ENCODE results near the gene SRPX. TPM values are rescaled to one million over a fixed set of nuclear protein-coding genes. Genes with fewer than 3 reads are reported as not detected.

Gene SRPX
- total RNA-seq, 1 experiment from 2014 or later, result 2.2 TPM

DNA sequence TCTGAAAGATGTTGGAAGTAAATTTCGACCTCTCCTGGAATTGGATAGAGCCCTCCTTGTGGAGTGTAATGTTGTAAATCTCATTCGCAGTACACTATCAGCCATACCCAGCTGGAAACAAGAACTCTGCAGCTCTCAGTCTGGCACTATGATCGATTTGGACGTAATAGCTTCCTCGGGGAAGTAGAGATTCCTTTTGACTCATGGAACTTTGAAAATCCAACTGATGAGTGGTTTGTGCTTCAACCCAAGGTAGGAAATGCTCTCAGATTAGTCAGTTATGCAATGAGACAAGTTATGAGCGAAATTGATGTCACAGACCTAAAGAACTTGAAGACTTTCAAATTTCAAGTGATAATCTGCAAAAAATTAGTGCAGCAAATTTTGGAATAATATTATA, 110.4 kb downstream of the SRPX start:
- ChIA-PET POLR2A (no interaction called here), CTCF (no interaction called here)
- intact Hi-C loops (cut with micrococcal nuclease; ENCODE audit: unreplicated experiment), result no loop called here
- Histone ChIP-seq H3K9me3 (no peaks in the 10 kb centered on the region), H3K27me3 (replicated peaks; ENCODE audit: control insufficient read depth, insufficient read depth, low read length) (no peaks in the 10 kb centered on the region), H3K4me3 (ENCODE audit: low read depth, low read length) (no peak overlapping the region), H3K36me3 (ENCODE audit: control insufficient read depth, insufficient read depth, low read length) (no peaks in the 10 kb centered on the region), H3K4me1 (no peaks in the 10 kb centered on the region; the same call in 1 of the 2 replicates)
- H3K36me3 Mint-ChIP-seq (ENCODE audit: insufficient read depth, unreplicated experiment), result no peaks in the 10 kb centered on the region
- TF ChIP-seq, protein P1, sequence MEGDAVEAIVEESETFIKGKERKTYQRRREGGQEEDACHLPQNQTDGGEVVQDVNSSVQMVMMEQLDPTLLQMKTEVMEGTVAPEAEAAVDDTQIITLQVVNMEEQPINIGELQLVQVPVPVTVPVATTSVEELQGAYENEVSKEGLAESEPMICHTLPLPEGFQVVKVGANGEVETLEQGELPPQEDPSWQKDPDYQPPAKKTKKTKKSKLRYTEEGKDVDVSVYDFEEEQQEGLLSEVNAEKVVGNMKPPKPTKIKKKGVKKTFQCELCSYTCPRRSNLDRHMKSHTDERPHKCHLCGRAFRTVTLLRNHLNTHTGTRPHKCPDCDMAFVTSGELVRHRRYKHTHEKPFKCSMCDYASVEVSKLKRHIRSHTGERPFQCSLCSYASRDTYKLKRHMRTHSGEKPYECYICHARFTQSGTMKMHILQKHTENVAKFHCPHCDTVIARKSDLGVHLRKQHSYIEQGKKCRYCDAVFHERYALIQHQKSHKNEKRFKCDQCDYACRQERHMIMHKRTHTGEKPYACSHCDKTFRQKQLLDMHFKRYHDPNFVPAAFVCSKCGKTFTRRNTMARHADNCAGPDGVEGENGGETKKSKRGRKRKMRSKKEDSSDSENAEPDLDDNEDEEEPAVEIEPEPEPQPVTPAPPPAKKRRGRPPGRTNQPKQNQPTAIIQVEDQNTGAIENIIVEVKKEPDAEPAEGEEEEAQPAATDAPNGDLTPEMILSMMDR (IDR thresholded peaks at IDR 0.05; ENCODE audit: insufficient read depth in 1 of 2, low read depth in 1 of 2, low read length in 1 of 2, severe bottlenecking in 1 of 2, unreplicated experiment in 1 of 2), result no peak
- H3K4me1 Mint-ChIP-seq (ENCODE audit: low read depth, unreplicated experiment), result peaks cover 5% of the 10 kb centered on the region
- BruUV-seq (replicated peaks), result no TSS peak
- no peak overlapping the region for H3K4me3 Mint-ChIP-seq (ENCODE audit: unreplicated experiment)
- H3K27me3 Mint-ChIP-seq (ENCODE audit: insufficient read depth, unreplicated experiment), result no peaks in the 10 kb centered on the region
- no peak for DNase-seq
- H3K9me3 Mint-ChIP-seq (ENCODE audit: unreplicated experiment), result no peaks in the 10 kb centered on the region
- no peak overlapping the region for H3K27ac Mint-ChIP-seq (ENCODE audit: unreplicated experiment)

DNA sequence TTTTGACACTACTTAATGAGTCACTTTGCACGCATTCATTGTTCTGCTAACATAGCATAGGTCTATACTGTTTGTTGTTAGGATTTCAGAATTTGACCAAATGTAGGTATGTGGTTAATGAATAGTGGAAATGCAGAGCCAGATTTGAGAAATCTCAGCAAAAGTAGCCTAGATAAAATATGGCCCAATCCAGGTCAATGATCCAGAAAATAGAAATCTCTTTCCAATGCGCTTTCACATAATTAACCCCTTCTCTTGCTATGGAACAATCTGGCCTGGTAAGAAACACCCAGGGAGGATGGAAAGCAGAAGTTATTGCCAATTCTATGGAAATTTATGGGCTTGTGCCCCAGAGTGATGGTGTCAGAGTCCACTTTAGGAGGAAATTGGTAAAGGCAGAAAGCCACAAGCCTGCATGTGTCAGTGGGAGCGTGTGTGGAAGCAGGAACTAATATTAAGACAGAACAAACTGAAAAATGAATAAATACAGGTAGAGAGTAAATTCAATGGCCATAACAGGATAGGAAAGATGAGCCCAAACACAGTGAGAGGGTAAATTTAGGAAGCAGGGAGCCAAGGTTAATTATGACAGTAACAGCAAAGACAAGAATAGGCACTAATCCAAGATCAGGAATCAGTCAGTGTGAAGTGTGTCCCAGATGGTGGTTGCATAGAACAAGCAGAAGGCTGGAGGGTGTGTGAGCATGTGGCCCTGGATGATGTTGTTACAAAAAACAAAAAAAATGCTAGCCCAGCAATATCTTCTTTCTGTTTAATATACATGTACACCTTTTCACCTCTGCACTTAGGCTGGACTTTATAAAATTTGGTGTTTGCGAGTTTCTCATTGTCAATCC, 111.4 kb downstream of the SRPX start:
- intact Hi-C loops (cut with micrococcal nuclease; ENCODE audit: unreplicated experiment), result no loop called here
- TF ChIP-seq, protein P1 (IDR thresholded peaks at IDR 0.05; ENCODE audit: insufficient read depth in 1 of 2, low read depth in 1 of 2, low read length in 1 of 2, severe bottlenecking in 1 of 2, unreplicated experiment in 1 of 2), result no peak
- no peaks in the 10 kb centered on the region for H3K9me3 Mint-ChIP-seq (ENCODE audit: unreplicated experiment)
- H3K4me1 Mint-ChIP-seq (ENCODE audit: low read depth, unreplicated experiment), result peaks cover 5% of the 10 kb centered on the region
- H3K9me3 ChIP-seq, result no peaks in the 10 kb centered on the region
- CTCF ChIA-PET, result no interaction called here
- H3K27me3 ChIP-seq (replicated peaks; ENCODE audit: control insufficient read depth, insufficient read depth, low read length), result no peaks in the 10 kb centered on the region
- H3K36me3 Mint-ChIP-seq (ENCODE audit: insufficient read depth, unreplicated experiment), result no peaks in the 10 kb centered on the region
- POLR2A ChIA-PET, result no interaction called here
- H3K27ac Mint-ChIP-seq (ENCODE audit: unreplicated experiment), result no peak overlapping the region
- H3K36me3 ChIP-seq (ENCODE audit: control insufficient read depth, insufficient read depth, low read length), result no peaks in the 10 kb centered on the region
- no peak overlapping the region for H3K4me3 Mint-ChIP-seq (ENCODE audit: unreplicated experiment)
- H3K27me3 Mint-ChIP-seq (ENCODE audit: insufficient read depth, unreplicated experiment), result no peaks in the 10 kb centered on the region
- DNase-seq, result no peak
- no TSS peak for BruUV-seq (replicated peaks)
- no peak overlapping the region for H3K4me3 ChIP-seq (ENCODE audit: low read depth, low read length)
- no peaks in the 10 kb centered on the region; the same call in 1 of the 2 replicates for H3K4me1 ChIP-seq

DNA sequence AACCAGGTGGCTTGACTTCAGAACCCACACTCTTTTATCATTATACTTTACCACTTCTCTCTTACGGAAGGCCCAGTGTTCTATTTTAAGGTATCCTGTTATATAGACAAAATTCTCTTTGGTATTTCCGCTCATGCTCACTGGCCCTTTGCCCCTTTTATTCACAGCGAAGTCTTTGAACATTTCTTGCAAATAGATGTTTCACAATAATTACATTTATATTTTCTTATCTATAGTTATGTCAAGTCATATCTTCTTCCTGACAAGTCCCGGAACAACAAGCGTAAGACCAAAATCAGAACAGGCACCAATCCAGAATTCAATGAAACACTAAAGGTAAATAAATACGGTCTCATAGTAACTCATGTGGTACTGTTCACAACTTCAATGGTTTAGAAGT, 112.3 kb downstream of the SRPX start:
- no peaks in the 10 kb centered on the region for H3K27me3 Mint-ChIP-seq (ENCODE audit: insufficient read depth, unreplicated experiment)
- H3K36me3 Mint-ChIP-seq (ENCODE audit: insufficient read depth, unreplicated experiment), result no peaks in the 10 kb centered on the region
- Histone ChIP-seq H3K4me1 (no peaks in the 10 kb centered on the region; the same call in 1 of the 2 replicates), H3K36me3 (ENCODE audit: control insufficient read depth, insufficient read depth, low read length) (no peaks in the 10 kb centered on the region), H3K4me3 (ENCODE audit: low read depth, low read length) (no peak overlapping the region), H3K27me3 (replicated peaks; ENCODE audit: control insufficient read depth, insufficient read depth, low read length) (no peaks in the 10 kb centered on the region), H3K9me3 (no peaks in the 10 kb centered on the region)
- ChIA-PET POLR2A (no interaction called here), CTCF (no interaction called here)
- no peak overlapping the region for H3K4me3 Mint-ChIP-seq (ENCODE audit: unreplicated experiment)
- H3K4me1 Mint-ChIP-seq (ENCODE audit: low read depth, unreplicated experiment), result peaks cover 5% of the 10 kb centered on the region
- intact Hi-C loops (cut with micrococcal nuclease; ENCODE audit: unreplicated experiment), result no loop called here
- H3K9me3 Mint-ChIP-seq (ENCODE audit: unreplicated experiment), result no peaks in the 10 kb centered on the region
- H3K27ac Mint-ChIP-seq (ENCODE audit: unreplicated experiment), result no peak overlapping the region
- no TSS peak for BruUV-seq (replicated peaks)
- DNase-seq, result no peak
- TF ChIP-seq, protein P1 (IDR thresholded peaks at IDR 0.05; ENCODE audit: insufficient read depth in 1 of 2, low read depth in 1 of 2, low read length in 1 of 2, severe bottlenecking in 1 of 2, unreplicated experiment in 1 of 2), result no peak
